Activated naive CD8-positive, alpha-beta T cell treated with anti-CD3 and anti-CD28 coated beads for 36 hours (primary cell): ENCODE results near the gene CELA2B. TPM values are rescaled to one million over a fixed set of nuclear protein-coding genes. Genes with fewer than 3 reads are reported as not detected.
"Not testable (repeated sequence)": the region's sequence is repeated elsewhere in the genome, so short reads cannot be mapped to it uniquely, and the experiment has no call there.

Source experiments
- DNase-seq: peaks from one replicate; pipeline ENCODE4 v3.0.0; 2021
- H3K27ac Mint-ChIP-seq: one replicate; pipeline ENCODE4 v1.8.0; 2022; ENCODE audit warnings: mild to moderate bottlenecking, moderate library complexity, mixed read lengths
- H3K27me3 Mint-ChIP-seq: one replicate; pipeline ENCODE4 v1.8.0; 2022; ENCODE audit warnings: mild to moderate bottlenecking, mixed read lengths
- H3K36me3 Mint-ChIP-seq: one replicate; pipeline ENCODE4 v1.8.0; 2021; ENCODE audit warnings: mild to moderate bottlenecking, mixed read lengths
- H3K4me1 Mint-ChIP-seq: one replicate; pipeline ENCODE4 v1.8.0; 2021; ENCODE audit warnings: mixed read lengths
- H3K4me3 Mint-ChIP-seq: one replicate; pipeline ENCODE4 v1.8.0; 2022; ENCODE audit warnings: mild to moderate bottlenecking, moderate library complexity, mixed read lengths
- H3K9me3 Mint-ChIP-seq: one replicate; pipeline ENCODE4 v1.8.0; 2022; ENCODE audit warnings: mixed read lengths
- total RNA-seq, 2 experiments: library from RNA; stranded (reverse); gene quantifications; one replicate each; pipeline ENCODE4 v1.2.3, GENCODE V29; 2021

The CELA2B gene
- total RNA-seq, 2 experiments from 2014 or later: not detected

- Mint-ChIP-seq H3K9me3 (no peaks in the 10 kb centered on the region), H3K36me3 (no peaks in the 10 kb centered on the region), H3K27me3 (peaks cover 10% of the 10 kb centered on the region), H3K4me3 (no peak overlapping the region), H3K27ac (no peak overlapping the region), H3K4me1 (no peaks in the 10 kb centered on the region)
- no peak for DNase-seq
Measured at GRCh38 chr1:15454256-15454655, 21.6 kb upstream of the CELA2B start.

- Mint-ChIP-seq H3K36me3 (no peaks in the 10 kb centered on the region), H3K4me3 (no peak overlapping the region), H3K27me3 (peaks cover 6% of the 10 kb centered on the region), H3K27ac (no peak overlapping the region), H3K4me1 (no peaks in the 10 kb centered on the region), H3K9me3 (no peaks in the 10 kb centered on the region)
- DNase-seq: no peak
Measured at GRCh38 chr1:15455522-15455921, 20.4 kb upstream of the CELA2B start.

GRCh38 chr1:15456313-15456954, 19.5 kb upstream of the CELA2B start, which contains the start of gene CELA2A:
TSS of gene CELA2A (plus strand) at chr1:15456732. CDS start at chr1:15456754, 22 bp downstream.
- H3K27ac Mint-ChIP-seq: no peak within 1 kb of the TSS
- H3K27me3 Mint-ChIP-seq: peaks cover 6% of the 10 kb centered on the region
- H3K4me3 Mint-ChIP-seq: no peak within 1 kb of the TSS

GRCh38 chr1:15457585-15457984, 18.3 kb upstream of the CELA2B start:
- Mint-ChIP-seq H3K27ac (no peak overlapping the region), H3K9me3 (no peaks in the 10 kb centered on the region), H3K4me1 (no peaks in the 10 kb centered on the region), H3K27me3 (peaks cover 6% of the 10 kb centered on the region), H3K4me3 (no peak overlapping the region), H3K36me3 (no peaks in the 10 kb centered on the region)
- DNase-seq: no peak

More at GRCh38 chr1:15456313-15456954, 19.5 kb upstream of the CELA2B start, which contains the start of gene CELA2A:
- no peaks in the 10 kb centered on the region for H3K4me1 Mint-ChIP-seq
- no peaks in the 10 kb centered on the region for H3K9me3 Mint-ChIP-seq
- no peak for DNase-seq
- H3K36me3 Mint-ChIP-seq: no peaks in the 10 kb centered on the region

GRCh38 chr1:15458388-15458787, 17.5 kb upstream of the CELA2B start:
- H3K9me3 Mint-ChIP-seq, H3K4me3 Mint-ChIP-seq, DNase-seq, H3K27me3 Mint-ChIP-seq, H3K27ac Mint-ChIP-seq, H3K36me3 Mint-ChIP-seq, H3K4me1 Mint-ChIP-seq: not testable (repeated sequence)

GRCh38 chr1:15459771-15460707, 15.9 kb upstream of the CELA2B start:
- Mint-ChIP-seq H3K36me3 (no peaks in the 10 kb centered on the region), H3K27ac (no peak overlapping the region), H3K4me1 (no peaks in the 10 kb centered on the region), H3K27me3 (peaks cover 6% of the 10 kb centered on the region), H3K9me3 (no peaks in the 10 kb centered on the region), H3K4me3 (no peak overlapping the region)
- DNase-seq: no peak

GRCh38 chr1:15460708-15461095, 15.2 kb upstream of the CELA2B start:
- DNase-seq: no peak
- Mint-ChIP-seq H3K9me3 (no peaks in the 10 kb centered on the region), H3K4me1 (no peaks in the 10 kb centered on the region), H3K4me3 (no peak overlapping the region), H3K27me3 (peaks cover 6% of the 10 kb centered on the region), H3K36me3 (no peaks in the 10 kb centered on the region), H3K27ac (no peak overlapping the region)

- not testable (repeated sequence) for H3K4me3 Mint-ChIP-seq, H3K27me3 Mint-ChIP-seq, H3K27ac Mint-ChIP-seq, H3K36me3 Mint-ChIP-seq, DNase-seq, H3K4me1 Mint-ChIP-seq, H3K9me3 Mint-ChIP-seq
Measured at GRCh38 chr1:15463064-15463800, 12.7 kb upstream of the CELA2B start.

- H3K36me3 Mint-ChIP-seq, H3K27ac Mint-ChIP-seq, H3K27me3 Mint-ChIP-seq, H3K4me3 Mint-ChIP-seq, DNase-seq, H3K9me3 Mint-ChIP-seq, H3K4me1 Mint-ChIP-seq: not testable (repeated sequence)
Measured at GRCh38 chr1:15463926-15464322, 12.0 kb upstream of the CELA2B start.

GRCh38 chr1:15465674-15466073, 10.2 kb upstream of the CELA2B start:
- Mint-ChIP-seq H3K27ac (no peak overlapping the region), H3K9me3 (no peaks in the 10 kb centered on the region), H3K27me3 (no peaks in the 10 kb centered on the region), H3K4me3 (no peak overlapping the region), H3K36me3 (no peaks in the 10 kb centered on the region), H3K4me1 (no peaks in the 10 kb centered on the region)
- no peak for DNase-seq

- not testable (repeated sequence) for H3K27ac Mint-ChIP-seq, DNase-seq, H3K4me1 Mint-ChIP-seq, H3K27me3 Mint-ChIP-seq, H3K9me3 Mint-ChIP-seq, H3K36me3 Mint-ChIP-seq, H3K4me3 Mint-ChIP-seq
Measured at GRCh38 chr1:15466955-15467625, 8.8 kb upstream of the CELA2B start.

- H3K27ac Mint-ChIP-seq: no peak overlapping the region
- no peaks in the 10 kb centered on the region for H3K9me3 Mint-ChIP-seq
- H3K36me3 Mint-ChIP-seq: no peaks in the 10 kb centered on the region
- H3K4me3 Mint-ChIP-seq: no peak overlapping the region
- H3K4me1 Mint-ChIP-seq: no peaks in the 10 kb centered on the region
- no peak for DNase-seq
- no peaks in the 10 kb centered on the region for H3K27me3 Mint-ChIP-seq
Measured at GRCh38 chr1:15468145-15468544, 7.8 kb upstream of the CELA2B start.

- no peak overlapping the region for H3K27ac Mint-ChIP-seq
- H3K9me3 Mint-ChIP-seq: no peaks in the 10 kb centered on the region
- H3K4me1 Mint-ChIP-seq: no peaks in the 10 kb centered on the region
- no peaks in the 10 kb centered on the region for H3K27me3 Mint-ChIP-seq
- DNase-seq: no peak
- H3K4me3 Mint-ChIP-seq: no peak overlapping the region
- no peaks in the 10 kb centered on the region for H3K36me3 Mint-ChIP-seq
Measured at GRCh38 chr1:15469361-15469760, 6.5 kb upstream of the CELA2B start.

GRCh38 chr1:15469821-15470448, 6.0 kb upstream of the CELA2B start:
- not testable (repeated sequence) for H3K27ac Mint-ChIP-seq, H3K4me3 Mint-ChIP-seq, H3K4me1 Mint-ChIP-seq, H3K27me3 Mint-ChIP-seq, H3K9me3 Mint-ChIP-seq, DNase-seq, H3K36me3 Mint-ChIP-seq
